Astrocyte (in vitro differentiated cells and primary cell): ENCODE results near the gene PKNOX2. TPM values are rescaled to one million over a fixed set of nuclear protein-coding genes. Genes with fewer than 3 reads are reported as not detected.

Experiments
- DNase-seq: peaks from one replicate; pipeline ENCODE4 v3.0.0-alpha.2; 2010; ENCODE audit warnings: low read depth
- FAIRE-seq: peaks from 2 replicates; lab custom pipeline; 2011; peaks lifted over from hg19 to GRCh38; lab: Jason Lieb, UNC
- H2AFZ ChIP-seq: 2 replicates; pipeline ENCODE4 v1.6.0; 2012; ENCODE audit warnings: low read depth, low read length, inconsistent platforms
- H3K27ac ChIP-seq: 2 replicates; pipeline ENCODE4 v1.5.1; 2011; ENCODE audit warnings: low read depth, low read length, inconsistent platforms
- H3K27me3 ChIP-seq: 2 replicates; pipeline ENCODE4 v1.6.0; 2011; ENCODE audit warnings: low read length, inconsistent platforms; ENCODE audit not compliant: insufficient read depth
- H3K36me3 ChIP-seq: 2 replicates; pipeline ENCODE4 v1.5.1; 2011; ENCODE audit warnings: low read length, inconsistent platforms; ENCODE audit not compliant: insufficient read depth
- H3K4me1 ChIP-seq: 2 replicates; pipeline ENCODE4 v1.5.1; 2011; ENCODE audit warnings: low read length, inconsistent platforms; ENCODE audit not compliant: insufficient read depth
- H3K4me2 ChIP-seq: 2 replicates; pipeline ENCODE4 v1.6.0; 2012; ENCODE audit warnings: low read length, inconsistent platforms
- H3K4me3 ChIP-seq: 2 replicates; pipeline ENCODE4 v1.5.1; 2011; ENCODE audit warnings: low read depth, mild to moderate bottlenecking, low read length, inconsistent platforms; ENCODE audit not compliant: insufficient read depth
- H3K79me2 ChIP-seq: 2 replicates; pipeline ENCODE4 v1.6.0; 2012; ENCODE audit warnings: mild to moderate bottlenecking, low read length, inconsistent platforms; ENCODE audit not compliant: insufficient read depth
- H3K9ac ChIP-seq: 2 replicates; pipeline ENCODE4 v1.6.0; 2012; ENCODE audit warnings: mild to moderate bottlenecking, low read length, inconsistent platforms
- H3K9me3 ChIP-seq: 2 replicates; pipeline ENCODE4 v1.5.1; 2012; ENCODE audit warnings: low read depth, mild to moderate bottlenecking, low read length, inconsistent platforms; ENCODE audit not compliant: insufficient read depth
- H4K20me1 ChIP-seq: 2 replicates; pipeline ENCODE4 v1.6.0; 2012; ENCODE audit warnings: low read length, inconsistent platforms; ENCODE audit not compliant: insufficient read depth
- H3K27ac Mint-ChIP-seq: one replicate; pipeline ENCODE4 v1.8.0; 2021; ENCODE audit warnings: mild to moderate bottlenecking, mixed read lengths; ENCODE audit not compliant: unreplicated experiment
- H3K27me3 Mint-ChIP-seq: one replicate; pipeline ENCODE4 v1.8.0; 2021; ENCODE audit warnings: low read depth, mixed read lengths; ENCODE audit not compliant: unreplicated experiment
- H3K36me3 Mint-ChIP-seq: one replicate; pipeline ENCODE4 v1.8.0; 2021; ENCODE audit warnings: low read depth, mixed read lengths; ENCODE audit not compliant: unreplicated experiment
- H3K4me1 Mint-ChIP-seq: one replicate; pipeline ENCODE4 v1.8.0; 2021; ENCODE audit warnings: low read depth, mixed read lengths; ENCODE audit not compliant: unreplicated experiment
- H3K4me3 Mint-ChIP-seq: one replicate; pipeline ENCODE4 v1.8.0; 2021; ENCODE audit warnings: mild to moderate bottlenecking, moderate library complexity, mixed read lengths; ENCODE audit not compliant: unreplicated experiment
- H3K9me3 Mint-ChIP-seq: one replicate; pipeline ENCODE4 v1.8.0; 2021; ENCODE audit warnings: mild to moderate bottlenecking, mixed read lengths; ENCODE audit not compliant: unreplicated experiment
- CTCF ChIP-seq: IDR thresholded peaks from 2 replicates; pipeline ENCODE4 v1.5.1; 2011; ENCODE audit warnings: low read depth, mild to moderate bottlenecking, inconsistent platforms, low read length, moderate library complexity; ENCODE audit not compliant: insufficient read depth
- EZH2 ChIP-seq: IDR thresholded peaks from 2 replicates; pipeline ENCODE4 v1.6.1; 2012; ENCODE audit warnings: mild to moderate bottlenecking, low read length, inconsistent platforms; ENCODE audit not compliant: insufficient read depth
- total RNA-seq: library from RNA; stranded (reverse); gene quantifications from 2 replicates; pipeline ENCODE4 v1.2.1, GENCODE V29; 2021

PKNOX2 gene
- total RNA-seq, 1 donor from 2014 or later: 53.4 TPM

GRCh38 chr11:125305345-125305744, 140.8 kb downstream of the PKNOX2 start:
- TF ChIP-seq CTCF: no peak
- TF ChIP-seq EZH2: no peak
- no peaks in the 10 kb centered on the region for H3K36me3 ChIP-seq

GRCh38 chr11:125306476-125306875, 141.9 kb downstream of the PKNOX2 start:
- no peak overlapping the region for H3K9ac ChIP-seq
- H3K79me2 ChIP-seq: no peaks in the 10 kb centered on the region
- Mint-ChIP-seq H3K4me1 (peaks cover 25% of the 10 kb centered on the region), H3K36me3 (peaks cover 13% of the 10 kb centered on the region), H3K4me3 (no peak overlapping the region), H3K27me3 (no peaks in the 10 kb centered on the region), H3K9me3 (no peaks in the 10 kb centered on the region), H3K27ac (peak overlapping the region; percentile 35)
- no peak overlapping the region for H3K27ac ChIP-seq
- H3K9me3 ChIP-seq: no peaks in the 10 kb centered on the region
- no peaks in the 10 kb centered on the region for H3K4me1 ChIP-seq
- no peak for TF ChIP-seq CTCF
- no peak for TF ChIP-seq EZH2
- no peak overlapping the region for H3K4me2 ChIP-seq
- no peak overlapping the region for H3K4me3 ChIP-seq
- no peak for FAIRE-seq
- H3K27me3 ChIP-seq: no peaks in the 10 kb centered on the region
- no peaks in the 10 kb centered on the region for H3K36me3 ChIP-seq
- H2AFZ ChIP-seq: no peak overlapping the region
- H4K20me1 ChIP-seq: peaks cover 6% of the 10 kb centered on the region
- DNase-seq: no peak

More at GRCh38 chr11:125305345-125305744, 140.8 kb downstream of the PKNOX2 start:
- H3K9me3 ChIP-seq: no peaks in the 10 kb centered on the region
- Mint-ChIP-seq H3K27me3 (no peaks in the 10 kb centered on the region), H3K4me1 (peaks cover 36% of the 10 kb centered on the region), H3K4me3 (no peak overlapping the region), H3K36me3 (peaks cover 7% of the 10 kb centered on the region), H3K9me3 (no peaks in the 10 kb centered on the region), H3K27ac (no peak overlapping the region)
- H3K4me3 ChIP-seq: no peak overlapping the region
- H4K20me1 ChIP-seq: peaks cover 6% of the 10 kb centered on the region
- peaks cover 9% of the 10 kb centered on the region for H3K4me1 ChIP-seq
- no peaks in the 10 kb centered on the region for H3K27me3 ChIP-seq
- no peak overlapping the region for H2AFZ ChIP-seq
- H3K79me2 ChIP-seq: no peaks in the 10 kb centered on the region
- DNase-seq: no peak
- no peak for FAIRE-seq
- H3K4me2 ChIP-seq: no peak overlapping the region
- H3K9ac ChIP-seq: no peak overlapping the region
- H3K27ac ChIP-seq: no peak overlapping the region

- H3K36me3 Mint-ChIP-seq: peaks cover 28% of the 10 kb centered on the region
- H3K27ac Mint-ChIP-seq: no peak overlapping the region
- H4K20me1 ChIP-seq: peaks cover 4% of the 10 kb centered on the region
- H3K4me1 Mint-ChIP-seq: peaks cover 23% of the 10 kb centered on the region
- no peaks in the 10 kb centered on the region for H3K27me3 Mint-ChIP-seq
- no peaks in the 10 kb centered on the region for H3K27me3 ChIP-seq
- no peaks in the 10 kb centered on the region for H3K79me2 ChIP-seq
- H3K4me2 ChIP-seq: no peak overlapping the region
- no peak overlapping the region for H3K9ac ChIP-seq
- H3K9me3 Mint-ChIP-seq: no peaks in the 10 kb centered on the region
- H3K9me3 ChIP-seq: no peaks in the 10 kb centered on the region
- TF ChIP-seq CTCF: no peak
- TF ChIP-seq EZH2: no peak
- FAIRE-seq: no peak
- H3K27ac ChIP-seq: no peak overlapping the region
- H3K36me3 ChIP-seq: no peaks in the 10 kb centered on the region
- no peak overlapping the region for H2AFZ ChIP-seq
- no peak for DNase-seq
- H3K4me3 Mint-ChIP-seq: no peak overlapping the region
- H3K4me3 ChIP-seq: no peak overlapping the region
- no peaks in the 10 kb centered on the region for H3K4me1 ChIP-seq
Measured at GRCh38 chr11:125308246-125308645, 143.7 kb downstream of the PKNOX2 start.
